ELF-1 (cell line): ENCODE results near the gene AP1B1.
"Not testable (repeated sequence)": the region's sequence is repeated elsewhere in the genome, so short reads cannot be mapped to it uniquely, and the experiment has no call there.

Experiments
- DNase-seq: peaks from one replicate; pipeline ENCODE4 v3.0.0-alpha.2; 2016; ENCODE audit warnings: low read depth, low spot score

Gene AP1B1

GRCh38 chr22:29387921-29388758, at the start of gene AP1B1:
Gene AP1B1, minus strand, starts transcription at chr22:29388570. Its CDS starts 21,327 bp downstream, at chr22:29367243.
- DNase-seq, result peak; percentile 92

- no peak for DNase-seq
Observed at GRCh38 chr22:29435236-29436136, 47.1 kb upstream of the AP1B1 start.

DNA sequence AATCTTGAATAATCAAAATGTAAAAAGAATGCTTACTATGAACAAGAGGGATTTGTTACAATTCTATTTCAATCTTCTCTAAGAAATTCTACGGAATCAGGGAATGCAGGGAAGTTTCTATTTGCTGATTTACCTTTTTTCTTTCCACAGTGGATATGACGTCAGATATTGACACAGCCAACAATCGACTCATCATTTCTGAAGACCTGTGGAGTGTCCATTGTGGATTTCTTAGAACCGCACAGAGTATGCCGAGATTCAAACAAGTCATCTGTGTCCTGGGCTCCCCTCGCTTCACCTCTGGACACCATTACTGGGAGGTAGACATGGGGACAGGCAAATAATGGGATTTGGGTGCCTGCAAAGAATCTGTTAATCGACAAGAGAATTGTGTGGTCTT, 45.9 kb upstream of the AP1B1 start:
- DNase-seq, result no peak

- no peak for DNase-seq
Observed at GRCh38 chr22:29433856-29434255, 45.5 kb upstream of the AP1B1 start.

- peak; percentile 57 for DNase-seq
Observed at GRCh38 chr22:29431986-29432385, 43.6 kb upstream of the AP1B1 start.

DNA sequence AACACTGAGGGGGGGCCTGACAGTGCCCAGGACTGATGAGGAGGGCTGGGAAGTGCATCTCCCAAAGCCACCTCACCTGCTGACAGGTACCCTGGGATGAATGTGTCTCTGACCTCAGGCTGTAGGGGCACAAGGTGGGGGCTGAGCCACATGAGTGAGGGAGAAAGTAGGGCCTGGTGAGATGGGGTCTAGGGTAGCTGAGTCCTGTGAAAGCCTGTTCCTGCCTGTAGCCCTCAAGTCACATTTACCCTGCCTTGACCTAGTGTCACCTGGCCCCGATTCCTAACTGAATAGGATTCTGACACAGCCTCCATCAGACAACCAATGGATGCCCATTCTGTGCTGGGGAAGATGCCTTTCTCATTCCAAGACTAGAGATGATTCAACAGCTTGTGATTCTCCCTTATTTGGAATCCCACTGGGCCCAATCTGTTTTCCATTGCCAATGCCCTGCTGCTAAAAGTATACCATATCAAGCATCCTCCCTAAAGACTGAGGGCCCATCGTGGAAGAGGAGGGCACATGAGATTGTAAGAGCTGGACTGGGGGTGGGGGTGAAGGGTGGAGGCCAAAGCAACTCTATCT, 38.9 kb upstream of the AP1B1 start:
- DNase-seq, result no peak

- no peak for DNase-seq
Observed at GRCh38 chr22:29426476-29426875, 38.1 kb upstream of the AP1B1 start.

DNA sequence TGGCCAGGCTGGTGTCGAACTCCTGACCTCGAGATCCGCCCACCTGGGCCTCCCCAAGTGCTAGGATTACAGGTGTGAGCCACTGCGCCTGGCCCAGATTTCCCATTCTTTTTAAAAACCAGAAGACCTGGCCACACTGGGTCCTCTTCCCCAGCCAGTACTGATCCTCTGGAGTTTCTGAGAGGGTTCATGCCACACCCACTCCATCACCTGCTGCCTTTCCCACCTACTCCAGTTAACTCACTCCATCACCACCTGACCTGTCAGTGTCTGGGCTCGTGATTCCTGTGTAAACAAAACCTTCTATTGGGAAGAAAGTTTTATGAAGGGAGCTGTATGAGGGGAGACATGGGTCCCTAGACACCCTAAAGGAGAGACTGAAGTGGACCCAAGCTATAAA, 30.3 kb upstream of the AP1B1 start:
- not testable (repeated sequence) for DNase-seq

DNA sequence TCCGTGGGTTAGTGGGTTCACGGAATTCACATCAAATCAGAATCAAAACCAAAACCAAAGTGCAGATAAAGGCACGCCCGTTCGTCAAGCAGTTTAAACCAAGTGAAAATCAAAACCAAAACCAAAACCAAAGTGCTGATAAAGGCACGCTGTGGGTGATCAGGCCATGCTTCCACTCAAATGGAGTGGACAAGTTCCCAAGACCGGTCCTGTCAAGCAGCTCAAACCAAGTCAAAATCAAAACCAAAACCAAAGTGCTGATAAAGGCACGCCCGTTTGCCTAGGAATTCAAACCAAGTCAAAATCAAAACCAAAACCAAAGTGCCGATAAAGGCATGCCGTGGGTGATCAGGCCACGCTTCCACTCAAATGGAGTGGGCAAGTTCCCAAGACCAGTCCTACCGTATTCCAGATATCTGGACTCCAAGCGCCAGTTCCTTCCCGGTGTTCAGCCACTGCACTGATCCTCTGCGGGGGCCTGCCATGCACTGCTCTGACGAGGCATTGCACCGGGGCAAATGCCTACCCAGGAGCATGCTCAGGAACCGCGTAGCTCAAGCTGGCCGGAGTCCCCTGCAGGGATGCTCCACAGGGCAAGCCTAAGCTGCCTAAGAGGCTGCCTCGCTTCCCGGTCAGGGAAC, 26.7 kb upstream of the AP1B1 start:
- peak; percentile 29 for DNase-seq

GRCh38 chr22:29412772-29413171, 24.4 kb upstream of the AP1B1 start:
- peak; percentile 63 for DNase-seq

GRCh38 chr22:29411569-29412211, 23.3 kb upstream of the AP1B1 start:
- DNase-seq, result not testable (repeated sequence)

GRCh38 chr22:29408940-29409339, 20.6 kb upstream of the AP1B1 start:
- no peak for DNase-seq

DNA sequence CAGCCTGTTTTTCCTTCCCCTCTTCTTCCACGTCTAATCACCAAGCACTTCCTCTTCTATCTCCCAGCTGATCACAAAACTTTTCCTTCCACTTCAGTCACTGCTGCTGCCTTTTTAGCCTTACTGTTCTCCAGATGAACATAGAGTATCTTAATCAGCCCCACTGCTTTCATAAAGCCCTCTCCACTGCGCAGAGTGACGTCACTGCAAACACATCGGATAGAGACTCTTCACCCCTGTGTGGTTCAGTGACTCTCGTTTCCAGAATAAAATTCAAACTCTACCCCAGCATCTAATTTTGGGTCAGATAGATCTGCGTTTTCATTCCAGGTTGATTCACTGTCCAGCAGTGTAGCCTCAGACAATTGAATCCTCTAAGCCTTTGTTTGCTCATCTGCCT, 13.2 kb upstream of the AP1B1 start:
- DNase-seq, result not testable (repeated sequence)

- no peak for DNase-seq
Observed at GRCh38 chr22:29400576-29400975, 12.2 kb upstream of the AP1B1 start.

GRCh38 chr22:29397791-29398190, 9.4 kb upstream of the AP1B1 start:
- DNase-seq, result no peak

GRCh38 chr22:29396126-29396525, 7.8 kb upstream of the AP1B1 start:
- no peak for DNase-seq

DNA sequence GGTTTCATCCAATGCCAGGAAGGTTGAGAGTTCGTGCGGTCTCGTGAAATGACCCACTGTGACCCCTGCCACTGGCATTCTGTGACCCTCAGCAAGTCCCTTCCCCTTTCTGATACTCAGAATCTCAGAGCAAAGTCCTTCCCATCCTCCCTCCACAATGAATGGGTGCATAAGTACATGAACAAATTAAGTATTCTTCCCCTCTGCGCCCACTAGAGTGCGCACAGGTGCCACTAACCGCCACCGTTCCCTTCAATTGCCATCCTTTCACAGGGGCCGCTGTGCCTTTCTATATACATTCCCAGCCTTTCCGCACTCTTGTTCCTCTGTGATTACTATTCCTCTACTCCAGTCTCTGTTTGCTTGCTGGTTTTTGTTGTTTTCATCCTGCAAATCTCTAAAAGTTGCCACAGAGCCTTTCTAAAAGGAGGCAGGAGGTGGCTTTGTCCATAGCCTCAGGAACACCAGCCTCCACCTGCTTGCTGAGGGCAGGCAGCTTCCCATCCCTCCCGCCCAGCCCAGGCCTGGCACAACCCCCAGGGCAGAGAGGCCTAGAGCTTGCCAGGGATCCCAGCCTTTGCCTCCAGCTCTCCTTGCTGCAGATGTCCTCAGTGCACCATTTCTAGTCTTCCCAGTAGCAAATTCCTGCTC, 6.7 kb upstream of the AP1B1 start:
- peak; percentile 87 for DNase-seq

DNA sequence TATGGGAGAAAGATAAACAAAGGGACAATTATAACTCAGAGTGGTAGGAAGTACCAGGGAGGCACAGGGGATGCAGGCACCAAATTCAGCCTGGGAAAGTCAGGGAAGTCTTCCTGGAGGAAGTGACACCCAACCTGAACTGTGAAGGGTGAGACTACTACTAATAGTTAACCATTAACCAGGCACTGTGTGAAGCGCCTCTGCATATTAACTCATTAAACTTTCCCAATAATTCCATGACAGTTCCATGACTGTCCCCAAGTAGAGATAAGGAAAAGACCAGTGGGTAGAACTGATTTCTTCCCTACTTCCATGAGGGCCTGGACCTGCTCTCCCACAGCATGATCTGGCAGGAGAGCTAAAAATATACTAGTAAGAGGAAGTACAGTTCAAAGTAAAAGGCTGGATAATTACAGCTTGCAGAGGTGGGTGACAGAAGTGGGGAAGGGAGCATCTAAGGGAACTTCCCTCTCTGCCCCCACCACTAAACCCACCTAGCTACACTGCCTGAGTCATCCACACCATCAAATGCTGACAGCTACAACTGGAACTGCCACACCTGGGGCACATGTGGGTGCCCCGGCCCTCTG, 4.7 kb upstream of the AP1B1 start:
- no peak for DNase-seq

- no peak for DNase-seq
Observed at GRCh38 chr22:29391546-29391945, 3.2 kb upstream of the AP1B1 start.

DNA sequence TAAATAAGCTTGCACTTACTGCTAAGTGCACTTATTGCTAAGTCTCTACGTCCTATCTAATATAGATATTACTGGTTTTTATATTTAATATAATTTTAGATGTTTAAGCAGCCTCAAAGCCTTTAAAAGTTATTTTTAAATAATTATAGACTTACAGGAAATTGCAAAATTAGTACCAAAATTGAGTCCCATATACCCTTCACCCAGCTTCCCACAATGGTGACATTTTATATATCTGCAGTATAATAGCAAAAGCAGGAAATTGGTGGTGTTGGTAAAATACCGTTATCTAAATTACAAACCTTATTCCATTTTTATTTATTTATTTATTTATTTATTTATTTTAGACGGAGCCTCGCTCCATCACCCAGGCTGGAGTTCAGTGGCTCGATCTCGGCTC, 1.9 kb upstream of the AP1B1 start:
- DNase-seq, result no peak
